Coronary artery (tissue), 2 donors: ENCODE data around the gene GABRA5.

Experiments used
- DNase-seq: peaks from one replicate; pipeline ENCODE4 v3.0.0-alpha.2; 2017; ENCODE audit warnings: low spot score
- H3K27ac ChIP-seq, 2 donors: fragments of 200-600 bp; sonication (generic); one replicate each; pipeline ENCODE4 v1.5.1; 2016 to 2019
- H3K4me3 ChIP-seq: fragments of 200-600 bp; sonication (generic); 2 replicates; pipeline ENCODE4 v1.5.1; 2016; ENCODE audit warnings: mild to moderate bottlenecking, moderate library complexity
- CTCF ChIP-seq: fragments of 200-600 bp; sonication (generic); IDR thresholded peaks from one replicate; pipeline ENCODE4 v1.5.1; 2019; ENCODE audit warnings: antibody characterized with exemption

Gene GABRA5

DNA sequence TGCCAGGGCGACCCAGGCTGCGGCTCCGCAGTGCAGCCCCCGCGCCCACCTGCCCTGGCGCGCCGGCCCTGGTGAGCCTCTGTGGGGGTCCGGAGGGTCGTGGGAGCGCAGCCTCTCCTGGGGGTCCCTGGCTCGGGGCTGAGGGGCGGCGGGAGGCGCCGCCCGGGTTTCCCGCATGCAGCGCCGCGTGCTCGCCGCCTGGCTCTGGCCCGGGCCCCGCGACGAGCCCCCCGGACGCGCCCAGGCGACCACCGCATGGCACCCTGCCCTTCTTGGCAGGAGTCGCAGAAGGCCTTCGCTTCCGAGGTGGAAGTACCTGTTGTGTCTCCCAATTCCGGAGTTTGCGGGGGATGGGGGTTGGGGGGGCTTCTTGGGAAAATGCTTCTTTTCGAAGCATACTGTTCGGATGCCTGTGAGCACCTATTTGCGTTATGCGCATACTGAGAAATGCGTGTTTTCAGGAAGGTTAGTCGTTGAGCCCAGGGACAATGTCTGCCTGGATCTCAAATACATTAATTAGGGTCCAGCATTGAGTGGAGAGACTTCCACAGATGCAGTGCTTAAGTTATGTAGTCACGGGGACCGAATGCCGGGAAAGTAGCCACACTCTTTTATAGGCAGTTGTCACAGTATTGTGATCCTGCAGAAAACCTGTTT is 1.3 kb downstream of the GABRA5 start:
- DNase-seq, result no peak
- Histone ChIP-seq H3K4me3 (no peak overlapping the region), H3K27ac (no peak overlapping the region)
- no peak for TF ChIP-seq CTCF

- H3K27ac ChIP-seq, result no peak overlapping the region
- TF ChIP-seq CTCF, result no peak
- DNase-seq, result no peak
Observed at GRCh38 chr15:26869628-26870027, 2.8 kb downstream of the GABRA5 start.

DNA sequence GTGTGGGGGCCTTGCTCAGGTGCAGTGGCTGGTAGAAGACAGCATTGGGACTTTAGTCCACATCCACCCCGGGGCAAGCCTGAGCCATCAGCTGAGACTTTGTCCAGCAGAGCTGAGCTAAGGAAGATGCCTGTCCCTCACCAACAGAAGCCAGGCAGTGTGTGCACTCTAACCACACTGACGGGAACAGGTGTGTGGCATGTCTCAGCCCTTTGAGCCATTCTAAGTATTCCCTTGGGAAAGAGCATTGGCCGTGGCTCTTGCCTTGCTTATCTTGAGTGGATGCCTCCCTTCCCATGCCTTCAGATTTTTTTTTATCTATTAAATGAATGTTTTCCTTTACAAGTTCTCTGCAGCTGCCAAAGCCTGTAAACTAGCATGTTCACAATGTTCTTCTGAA is 3.5 kb downstream of the GABRA5 start:
- Histone ChIP-seq H3K27ac (no peak overlapping the region), H3K4me3 (no peak overlapping the region)
- TF ChIP-seq CTCF, result no peak
- DNase-seq, result no peak

More at GRCh38 chr15:26869628-26870027, 2.8 kb downstream of the GABRA5 start:
- H3K4me3 ChIP-seq, result no peak overlapping the region

DNA sequence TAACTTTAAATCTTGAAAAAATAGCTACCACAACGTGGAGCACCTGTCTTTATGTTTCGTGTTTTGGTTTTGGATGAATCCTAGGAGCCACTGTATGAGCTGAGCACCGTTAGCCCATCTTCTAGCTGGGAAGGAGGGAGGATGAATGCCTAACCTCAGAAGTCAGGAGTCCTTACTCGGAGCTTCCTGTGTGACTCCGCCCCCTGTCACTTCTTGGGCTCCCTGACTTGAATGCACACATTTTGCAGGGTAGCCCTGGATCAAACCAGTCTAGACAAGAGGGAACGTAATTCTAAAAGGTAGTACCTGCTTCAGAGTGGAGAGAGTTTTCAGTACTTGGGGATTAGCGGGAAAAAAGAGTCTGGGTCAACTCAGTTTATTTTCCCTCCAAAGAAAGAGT is 5.3 kb downstream of the GABRA5 start:
- no peak for DNase-seq
- Histone ChIP-seq H3K27ac (no peak overlapping the region), H3K4me3 (no peak overlapping the region)
- no peak for TF ChIP-seq CTCF

GRCh38 chr15:26873846-26874245 is 7.0 kb downstream of the GABRA5 start:
- TF ChIP-seq CTCF, result no peak
- DNase-seq, result no peak

GRCh38 chr15:26874774-26875475 is 8.1 kb downstream of the GABRA5 start:
- Histone ChIP-seq H3K27ac (no peak overlapping the region), H3K4me3 (no peak overlapping the region)
- no peak for DNase-seq
- TF ChIP-seq CTCF, result no peak

More at GRCh38 chr15:26873846-26874245, 7.0 kb downstream of the GABRA5 start:
- H3K27ac ChIP-seq, result no peak overlapping the region
- no peak overlapping the region for H3K4me3 ChIP-seq

- DNase-seq, result no peak
- no peak for TF ChIP-seq CTCF
- Histone ChIP-seq H3K4me3 (no peak overlapping the region), H3K27ac (no peak overlapping the region)
Observed at GRCh38 chr15:26875476-26875850, 8.6 kb downstream of the GABRA5 start.
